GM19395 (cell line): ENCODE results near the gene FBXO39.
"Not testable (repeated sequence)": the region's sequence is repeated elsewhere in the genome, so short reads cannot be mapped to it uniquely, and the experiment has no call there.

ENCODE experiments used
- ATAC-seq: cut with Tn5 transposase; IDR thresholded peaks from one replicate; pipeline ENCODE4 v1.9.1; 2021; ENCODE audit warnings: mild to moderate bottlenecking, moderate library complexity; ENCODE audit not compliant: unreplicated experiment

The FBXO39 gene

DNA sequence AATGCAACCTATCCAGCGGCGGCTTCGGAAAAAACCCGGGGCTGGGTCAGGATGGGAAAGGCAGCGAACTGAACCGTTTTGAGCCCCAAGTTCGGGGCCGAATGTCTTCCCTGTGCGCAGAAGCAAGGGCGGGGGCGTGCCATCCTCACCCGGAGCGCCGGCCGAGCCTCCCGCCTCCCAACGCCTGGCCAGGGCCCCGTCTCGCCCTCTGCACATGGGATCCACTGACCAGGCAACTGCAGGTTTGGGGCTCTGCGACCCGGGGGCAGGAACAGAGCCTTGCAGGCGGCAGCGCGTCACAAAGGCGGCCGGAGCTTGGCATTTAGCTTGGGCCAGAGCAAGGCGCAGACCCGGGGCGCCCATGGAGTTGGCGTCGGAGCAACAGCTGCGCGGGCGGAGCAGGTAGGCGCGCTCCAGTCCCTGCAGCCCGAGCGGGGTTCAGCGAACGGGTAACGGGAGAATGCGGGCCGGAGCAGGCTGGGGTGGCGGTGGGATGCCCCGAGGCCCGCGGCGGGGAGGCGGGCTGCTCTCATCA, at the start of gene FBXO39:
Gene FBXO39, plus strand, starts transcription at position 345 of the 535 bp plus-strand sequence. CDS start 3,654 bp downstream, outside the sequence.
- ATAC-seq: no peak

DNA sequence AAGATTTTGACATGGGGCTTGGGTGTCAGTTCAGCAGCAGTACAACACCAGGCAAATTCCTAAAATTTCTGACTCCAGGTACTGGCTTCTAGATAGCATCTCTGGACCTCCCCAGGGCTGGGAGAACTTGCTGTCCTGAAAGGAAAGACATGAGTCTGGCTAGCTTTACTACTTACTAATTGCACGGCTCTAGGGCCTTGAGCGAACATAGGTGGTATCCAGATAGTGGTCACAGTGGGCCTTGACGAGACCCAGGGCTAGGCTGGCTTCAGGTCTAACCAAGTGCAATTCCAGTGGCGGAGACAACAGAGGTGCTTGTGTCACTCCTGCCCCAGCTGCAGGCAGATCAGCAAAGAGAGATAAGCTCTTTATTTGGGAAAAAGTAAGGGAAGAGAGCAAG, 46.5 kb upstream of the FBXO39 start:
- no peak for ATAC-seq

DNA sequence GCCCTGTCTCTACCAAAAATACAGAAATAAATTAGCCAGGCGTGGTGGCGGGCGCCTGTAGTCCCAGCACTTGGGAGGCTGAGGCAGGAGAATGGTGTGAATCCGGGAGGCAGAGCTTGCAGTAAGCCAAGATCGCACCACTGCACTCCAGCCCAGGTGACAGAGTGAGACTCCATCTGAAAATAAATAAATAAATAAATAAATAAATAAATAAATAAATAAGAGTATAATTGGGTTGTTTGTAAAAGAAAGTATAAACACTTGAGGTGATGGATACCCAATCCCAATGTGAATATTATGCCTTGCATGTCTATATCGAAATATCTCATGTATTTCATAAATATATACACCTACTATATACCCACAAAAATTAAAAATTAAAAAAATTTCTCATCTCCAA, 29.4 kb upstream of the FBXO39 start:
- ATAC-seq: not testable (repeated sequence)

DNA sequence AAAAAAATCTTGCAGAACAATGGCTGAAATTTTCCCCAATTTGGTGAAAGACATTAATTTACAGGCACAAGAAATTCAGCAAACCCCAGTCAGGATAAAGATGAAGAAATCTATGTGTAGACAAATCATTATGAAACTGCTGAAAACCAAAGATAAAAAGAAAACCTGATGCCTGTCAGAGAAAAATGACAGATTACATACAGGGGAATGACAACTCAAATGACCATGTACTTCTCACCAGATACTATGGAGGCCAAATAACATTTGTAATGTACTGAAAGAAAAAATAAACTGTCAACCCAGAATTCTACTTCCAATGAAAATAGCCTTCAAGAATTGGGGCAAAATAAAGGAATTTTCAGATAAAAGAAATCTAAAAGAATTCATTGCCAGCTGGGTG, 27.4 kb upstream of the FBXO39 start:
- no peak for ATAC-seq

- no peak for ATAC-seq
Observed at GRCh38 chr17:6749519-6749918, 26.5 kb upstream of the FBXO39 start.

DNA sequence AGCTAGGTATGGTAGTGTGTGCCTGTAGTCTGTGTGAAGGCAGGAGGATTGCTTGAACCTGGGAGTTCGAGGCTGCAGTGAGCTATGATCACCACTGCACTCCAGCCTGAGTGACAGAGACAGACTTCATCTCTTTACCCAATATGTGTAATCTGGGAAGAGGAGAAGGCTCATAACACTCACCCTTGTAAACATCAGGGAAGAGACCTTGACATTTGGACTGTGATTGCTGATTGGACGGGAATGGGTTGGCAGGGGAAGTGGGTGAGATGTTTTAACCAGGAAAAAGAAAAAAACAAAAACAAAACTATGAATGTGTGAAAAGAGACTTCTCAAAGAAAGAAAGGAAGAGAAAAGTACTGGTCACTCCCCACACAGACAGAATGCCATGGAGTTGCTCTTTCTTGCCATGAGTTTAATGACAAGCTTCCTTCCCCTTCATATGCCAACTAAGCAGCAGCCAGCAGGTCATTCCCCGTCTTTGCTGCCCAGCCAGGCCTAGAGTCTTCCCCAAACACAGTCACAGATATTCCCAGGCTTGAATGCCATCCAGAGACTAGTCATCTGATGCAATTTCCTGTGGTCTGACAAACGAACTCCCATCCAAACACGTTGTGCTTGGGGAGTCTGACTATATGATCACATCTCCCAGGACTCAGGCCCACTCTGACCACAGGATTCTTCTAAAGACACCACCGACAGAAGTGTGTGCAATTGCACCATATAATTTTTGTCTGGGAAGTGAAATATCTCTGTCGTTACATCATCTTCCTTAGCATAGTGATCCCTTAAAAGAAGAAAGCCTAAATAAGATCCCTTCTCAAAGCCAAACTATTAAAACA, 23.7 kb upstream of the FBXO39 start:
- no peak for ATAC-seq

GRCh38 chr17:6753006-6753445, 23.0 kb upstream of the FBXO39 start:
- no peak for ATAC-seq

- no peak for ATAC-seq
Observed at GRCh38 chr17:6753546-6753945, 22.5 kb upstream of the FBXO39 start.

DNA sequence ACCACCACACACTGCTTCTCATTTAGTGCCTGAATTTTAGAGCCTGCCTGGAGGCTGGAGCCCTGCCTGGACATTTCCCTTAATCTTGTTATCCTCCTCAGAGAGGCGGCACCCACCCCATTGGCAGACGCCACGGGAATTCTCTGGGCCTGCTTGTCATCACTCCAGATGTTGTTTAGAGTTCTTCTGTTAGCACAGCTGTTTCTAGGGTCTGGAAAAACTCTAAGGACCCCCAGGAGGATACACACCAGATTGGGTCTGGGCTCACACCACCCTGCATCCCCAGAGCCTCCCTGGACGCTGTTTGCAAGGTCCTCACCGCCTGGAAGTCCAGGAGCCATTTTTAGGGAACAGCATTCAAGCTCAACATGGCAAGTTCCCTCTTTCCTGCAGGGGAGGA, 20.7 kb upstream of the FBXO39 start:
- ATAC-seq: no peak

- no peak for ATAC-seq
Observed at GRCh38 chr17:6755731-6756184, 20.3 kb upstream of the FBXO39 start, which contains the start of gene XAF1. Gene XAF1 (plus strand): TSS chr17:6756046. CDS start chr17:6756079, 33 bp downstream.

DNA sequence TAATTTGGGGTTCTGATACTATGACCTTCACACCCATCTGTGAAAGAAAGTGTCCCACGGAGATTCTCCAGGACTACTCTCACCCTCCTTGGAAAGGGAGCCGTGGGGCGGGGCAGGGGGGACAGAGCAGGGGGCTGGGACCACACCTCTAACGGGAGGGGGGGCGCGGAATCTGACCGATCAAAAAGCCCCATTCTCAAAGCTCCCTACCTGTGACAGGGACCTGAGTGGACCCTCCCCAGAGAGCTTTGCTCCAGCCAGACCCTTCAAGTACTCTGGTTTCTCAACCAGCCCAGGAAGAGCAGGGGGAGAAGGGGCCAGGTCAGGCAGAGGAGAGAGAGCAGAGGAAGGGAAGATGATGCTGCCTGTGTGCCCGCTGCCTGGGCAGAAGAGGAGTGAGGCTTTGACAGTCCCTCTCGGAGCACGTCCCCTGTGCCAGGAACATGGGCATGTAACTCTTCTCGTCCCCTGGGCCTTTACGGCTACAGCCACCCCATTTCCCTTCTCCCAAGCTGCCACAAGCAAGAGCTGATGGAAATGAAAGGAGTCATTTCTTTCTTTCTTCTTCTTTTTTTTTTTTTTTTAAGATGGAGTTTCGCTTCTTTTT, 19.5 kb upstream of the FBXO39 start:
- no peak for ATAC-seq

GRCh38 chr17:6757747-6758146, 18.3 kb upstream of the FBXO39 start:
- no peak for ATAC-seq

GRCh38 chr17:6761779-6762178, 14.2 kb upstream of the FBXO39 start:
- no peak for ATAC-seq

- no peak for ATAC-seq
Observed at GRCh38 chr17:6768447-6768846, 7.6 kb upstream of the FBXO39 start.

GRCh38 chr17:6772016-6772415, 4.0 kb upstream of the FBXO39 start:
- no peak for ATAC-seq

DNA sequence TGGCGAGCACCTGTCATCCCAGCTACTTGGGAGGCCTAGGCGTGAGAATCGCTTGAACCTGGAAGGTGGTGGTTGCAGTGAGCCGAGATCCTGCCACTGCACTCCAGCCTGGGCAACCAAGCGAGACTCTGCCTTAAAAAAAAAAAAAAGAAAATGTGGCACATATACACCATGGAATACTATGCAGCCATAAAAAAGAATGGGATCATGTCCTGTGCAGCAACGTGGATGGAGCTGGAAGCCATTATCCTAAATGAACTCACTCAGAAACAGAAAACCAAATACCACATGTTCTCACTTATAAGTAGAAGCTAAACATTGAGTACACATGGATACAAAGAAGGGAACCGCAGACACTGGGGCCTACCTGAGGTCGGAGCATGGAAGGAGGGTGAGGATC, 1.1 kb upstream of the FBXO39 start:
- not testable (repeated sequence) for ATAC-seq

- ATAC-seq: no peak
Observed at GRCh38 chr17:6779411-6779810, 3.4 kb downstream of the FBXO39 start.

- no peak for ATAC-seq
Observed at GRCh38 chr17:6780001-6780400, 4.0 kb downstream of the FBXO39 start.

DNA sequence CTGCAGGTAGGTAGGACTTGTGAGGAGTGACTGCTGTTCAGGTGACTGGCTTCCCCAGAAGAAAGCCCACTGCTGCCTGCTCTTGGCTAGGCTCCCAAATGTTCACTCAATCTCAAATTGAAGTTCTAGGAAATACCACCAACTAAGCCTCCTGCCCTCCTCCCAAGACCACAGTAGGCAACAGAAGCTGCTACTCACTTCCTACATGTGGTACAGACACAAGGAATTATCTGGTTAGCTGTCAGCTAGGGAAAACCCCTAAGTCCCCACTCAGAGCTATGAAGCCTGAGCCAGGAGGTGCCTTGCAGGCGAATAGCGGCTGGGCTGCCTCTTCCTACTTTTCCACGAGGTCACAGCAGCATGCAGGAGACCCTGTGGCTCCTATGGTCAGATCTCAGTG, 4.9 kb downstream of the FBXO39 start:
- ATAC-seq: no peak

DNA sequence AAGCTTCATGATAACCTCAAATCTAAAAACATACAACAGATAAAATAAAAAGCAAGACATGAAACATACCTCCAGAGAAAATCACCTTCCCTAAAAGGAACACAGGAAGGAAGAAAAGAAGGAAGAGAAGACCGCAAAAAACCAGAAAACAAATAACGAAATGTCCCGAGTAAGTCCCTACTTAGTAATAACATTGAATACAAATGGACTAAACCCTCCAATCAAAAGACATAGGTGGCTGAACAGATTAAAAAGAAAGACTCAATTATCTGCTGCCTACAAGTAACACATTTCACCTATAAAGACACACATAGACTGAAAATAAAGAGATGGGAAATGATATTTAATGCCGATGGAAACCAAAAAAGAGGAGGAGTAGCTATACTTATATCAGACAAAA, 6.2 kb downstream of the FBXO39 start:
- ATAC-seq: no peak

DNA sequence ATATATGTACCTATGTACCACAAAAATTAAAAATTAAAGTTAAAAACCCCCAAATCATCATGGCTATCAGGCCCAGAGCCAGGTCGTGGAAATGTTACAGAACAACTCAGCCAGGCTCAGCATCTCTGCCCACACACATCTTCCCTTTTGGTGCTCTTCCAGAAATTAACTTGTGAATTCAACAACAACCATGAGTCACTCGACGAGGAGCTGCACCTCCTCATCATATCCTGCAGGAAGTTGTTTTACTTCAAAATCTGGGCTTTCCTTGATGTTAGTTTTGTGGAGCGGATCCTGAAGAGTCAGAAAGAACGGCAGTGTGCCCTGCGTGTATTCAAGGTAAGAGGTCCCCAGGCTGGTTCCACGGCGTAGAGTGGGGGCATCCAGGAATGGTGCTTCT, 10.6 kb downstream of the FBXO39 start:
- no peak for ATAC-seq
